D341Med (cell line): ENCODE results near the gene SDF4.
"Not testable (repeated sequence)": the region's sequence is repeated elsewhere in the genome, so short reads cannot be mapped to it uniquely, and the experiment has no call there.

Experiments
- DNase-seq: peaks from one replicate; pipeline ENCODE4 v3.0.0; 2012; ENCODE audit warnings: low spot score

The SDF4 gene

DNA sequence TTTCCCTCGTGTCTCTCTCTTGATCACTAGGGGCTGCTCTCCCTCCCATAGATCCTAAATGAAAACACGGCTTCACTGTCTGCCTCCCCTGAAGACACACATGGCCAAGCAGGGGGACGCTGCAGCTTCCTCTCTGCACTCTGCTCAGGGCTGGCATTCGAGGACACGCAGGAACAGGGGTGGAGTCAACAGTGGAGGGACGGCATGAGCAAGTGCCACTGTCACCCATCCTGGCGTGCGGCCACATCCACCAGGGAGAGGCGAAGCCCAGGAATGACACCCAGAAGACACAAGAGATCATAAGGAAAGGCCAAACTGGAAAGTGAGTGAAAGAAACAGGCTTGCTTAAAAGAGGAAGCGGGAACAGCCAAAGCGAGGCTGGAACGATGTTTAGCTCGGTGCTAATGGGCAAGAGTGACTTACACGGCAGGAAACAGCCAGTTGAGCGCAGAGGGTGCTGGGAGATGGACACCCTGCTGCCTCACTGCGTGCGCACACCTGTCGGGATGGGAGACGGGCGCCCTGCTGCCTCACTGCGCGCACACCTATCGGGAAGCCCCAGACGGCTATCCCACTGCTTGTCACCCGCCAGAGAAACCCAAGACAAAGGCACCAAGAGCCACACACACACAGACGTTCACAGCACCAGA, 28.3 kb upstream of the SDF4 start:
- no peak for DNase-seq

- DNase-seq = no peak
These were observed 27.7 kb upstream of the SDF4 start for GRCh38 chr1:1259540-1259939.

- DNase-seq = no peak
These were observed 27.3 kb upstream of the SDF4 start for GRCh38 chr1:1259119-1259488.

DNA sequence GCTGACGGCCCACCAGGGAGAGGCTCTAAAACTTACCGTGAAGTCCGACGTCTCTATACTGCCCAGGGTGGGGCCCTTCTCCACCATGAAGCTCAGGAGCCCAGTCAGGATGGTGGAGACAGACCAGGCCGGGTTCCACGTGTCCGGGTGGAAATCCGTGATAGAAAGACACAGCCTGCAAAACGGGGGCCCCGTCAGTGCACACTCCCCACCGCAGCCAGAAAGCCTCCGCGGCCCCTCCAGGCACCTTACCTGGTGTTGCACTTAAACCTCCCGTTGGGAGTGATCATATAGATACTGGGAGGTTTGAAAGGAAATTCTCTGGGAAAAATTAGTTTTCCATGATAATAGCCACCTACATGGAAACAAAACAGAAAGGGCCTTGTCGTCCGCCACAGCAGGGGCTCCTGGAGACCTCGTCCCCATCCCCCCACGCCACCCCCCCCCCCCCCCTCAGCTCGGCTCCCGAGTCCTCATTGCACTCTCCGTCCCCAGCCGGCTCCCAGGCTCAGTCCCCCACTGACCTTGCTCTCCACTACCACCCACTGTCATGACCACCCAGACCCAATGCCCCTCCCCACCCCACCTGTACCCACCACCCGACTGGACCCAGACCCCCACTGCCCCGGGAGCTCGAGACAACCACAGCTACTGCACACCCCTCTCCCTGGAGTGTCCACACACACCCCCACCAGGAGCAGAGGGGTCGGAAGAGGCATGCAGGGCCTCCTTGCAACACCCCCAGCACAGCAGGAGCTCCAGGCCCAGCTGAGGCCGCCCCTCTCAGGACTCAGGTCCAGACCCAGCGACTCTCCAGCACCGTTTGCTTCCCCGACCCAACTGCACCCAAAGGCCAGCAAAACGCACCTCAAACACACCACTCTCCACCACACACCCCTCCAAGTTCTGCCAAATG, 25.4 kb upstream of the SDF4 start:
- no peak for DNase-seq

DNA sequence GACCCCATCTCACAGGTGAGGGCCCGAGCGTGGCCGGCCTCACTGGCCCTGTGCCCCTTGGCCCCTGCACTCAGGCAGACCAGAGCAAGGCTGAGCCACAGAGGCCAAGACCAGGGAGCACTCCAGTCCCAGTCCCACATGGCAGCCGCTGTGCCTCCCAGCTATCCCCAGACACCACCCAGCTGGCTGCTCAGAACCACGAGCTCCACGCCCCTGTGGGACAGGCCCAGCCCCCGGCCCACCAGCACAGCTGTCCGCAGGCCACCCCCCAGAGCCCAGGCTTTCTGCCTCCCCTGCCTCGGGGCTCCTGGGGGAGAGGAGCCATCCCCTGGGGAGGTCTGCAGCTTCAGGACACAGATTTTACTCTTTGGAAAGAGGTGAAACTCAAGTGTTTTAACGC, 23.8 kb upstream of the SDF4 start:
- no peak for DNase-seq

- no peak for DNase-seq
These were observed 23.3 kb upstream of the SDF4 start for GRCh38 chr1:1255078-1255477.

DNA sequence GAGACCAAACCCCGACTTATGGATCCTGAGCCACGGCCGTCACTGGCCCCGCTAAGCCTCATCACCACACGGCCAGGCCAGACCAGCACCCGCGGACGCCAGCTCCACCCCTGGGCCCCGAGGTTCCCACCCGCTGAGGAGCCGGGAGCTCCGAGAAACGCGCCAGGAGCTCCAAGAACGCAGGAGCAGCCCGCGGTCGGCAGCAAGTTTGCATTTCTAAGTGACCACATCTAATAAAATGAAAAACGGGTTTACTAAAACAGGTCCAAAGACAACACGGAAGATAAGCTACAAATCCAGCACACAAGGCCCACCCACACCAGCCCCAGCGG, 22.8 kb upstream of the SDF4 start:
- DNase-seq = no peak

DNA sequence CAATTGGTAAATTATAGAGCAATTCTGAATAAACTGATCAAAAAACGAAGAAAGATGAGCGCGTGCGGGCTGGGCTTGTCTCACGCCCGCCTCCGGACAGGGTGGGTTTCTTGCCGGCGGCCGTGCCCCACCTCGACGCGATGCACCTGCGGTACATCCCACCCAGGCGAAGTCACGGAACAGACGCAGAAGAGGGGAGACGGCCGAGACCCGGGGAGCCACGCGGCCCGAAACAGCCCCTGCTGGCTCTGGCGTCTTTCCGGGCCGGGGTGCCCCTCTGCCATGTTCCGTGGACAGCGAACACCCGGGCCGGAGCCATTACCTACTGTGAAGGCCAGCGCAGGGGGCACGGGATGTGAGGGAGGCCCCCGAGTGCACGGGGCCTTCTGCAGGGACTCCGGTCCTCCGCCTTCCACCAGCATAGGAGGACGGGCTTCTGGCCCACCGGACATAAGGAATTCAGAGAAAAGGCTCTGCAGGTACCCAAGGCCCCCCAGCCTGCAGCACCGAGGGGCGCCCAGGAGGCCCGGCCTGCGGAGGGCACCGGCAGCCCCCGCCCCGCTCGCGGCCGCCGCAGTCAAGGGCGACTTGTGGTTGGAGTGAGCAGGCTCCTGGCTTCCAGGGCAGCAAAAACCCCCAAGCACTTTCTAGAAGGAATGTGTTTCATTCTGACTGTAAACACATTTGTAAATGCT, 22.3 kb upstream of the SDF4 start:
- no peak for DNase-seq

GRCh38 chr1:1253314-1253713, 21.5 kb upstream of the SDF4 start:
- no peak for DNase-seq

DNA sequence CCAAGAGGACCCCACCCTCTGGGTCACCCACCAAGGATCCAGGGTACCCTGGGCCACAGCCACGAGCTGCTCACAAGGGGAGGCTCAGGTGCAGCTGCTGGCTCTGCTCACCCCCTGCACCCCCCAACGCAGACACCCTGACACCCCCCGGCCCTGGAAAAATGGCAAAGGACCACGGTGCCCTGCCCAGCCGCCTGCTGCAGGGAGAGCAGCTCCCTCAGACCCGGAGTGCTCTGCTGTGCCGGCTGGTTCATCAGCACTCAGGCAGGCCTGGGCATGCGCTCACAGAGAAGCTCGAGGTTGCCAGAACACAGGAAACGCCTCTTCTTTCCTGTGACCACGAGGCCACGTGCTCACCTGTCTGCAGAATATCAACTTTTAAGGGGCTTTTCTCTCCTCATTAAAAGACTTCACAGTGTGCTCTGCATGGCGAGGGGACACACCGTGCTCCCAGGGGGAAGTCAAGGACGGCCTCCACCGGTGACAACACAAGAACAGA, 19.0 kb upstream of the SDF4 start:
- no peak for DNase-seq

DNA sequence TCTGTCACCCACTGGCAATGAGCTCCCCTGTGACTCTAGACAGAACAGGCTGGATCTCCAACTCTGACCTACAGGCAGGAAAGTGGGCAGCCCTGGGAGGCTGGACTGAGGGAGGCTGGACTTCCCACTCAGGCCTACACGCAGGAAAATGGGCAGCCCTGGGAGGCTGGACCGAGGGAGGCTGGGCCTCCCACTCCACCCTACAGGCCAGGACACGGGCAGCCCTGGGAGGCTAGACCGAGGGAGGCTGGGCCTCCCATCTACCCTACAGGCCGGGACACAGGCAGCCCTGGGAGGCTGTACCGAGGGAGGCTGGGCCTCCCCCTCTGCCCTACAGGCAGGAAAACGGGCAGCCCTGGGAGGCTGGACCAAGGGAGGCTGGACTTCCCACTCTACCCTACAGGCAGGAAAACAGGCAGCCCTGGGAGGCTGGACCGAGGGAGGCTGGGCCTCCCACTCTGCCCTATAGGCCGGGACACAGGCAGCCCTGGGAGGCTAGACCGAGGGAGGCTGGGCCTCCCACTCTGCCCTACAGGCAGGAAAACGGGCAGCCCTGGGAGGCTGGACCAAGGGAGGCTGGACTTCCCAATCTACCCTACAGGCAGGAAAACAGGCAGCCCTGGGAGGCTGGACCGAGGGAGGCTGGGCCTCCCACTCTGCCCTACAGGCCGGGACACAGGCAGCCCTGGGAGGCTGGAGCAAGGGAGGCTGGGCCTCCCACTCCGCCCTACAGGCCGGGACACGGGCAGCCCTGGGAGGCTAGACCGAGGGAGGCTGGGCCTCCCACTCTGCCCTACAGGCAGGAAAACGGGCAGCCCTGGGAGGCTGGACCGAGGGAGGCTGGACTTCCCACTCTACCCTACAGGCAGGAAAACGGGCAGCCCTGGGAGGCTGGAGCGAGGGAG, 16.5 kb upstream of the SDF4 start:
- not testable (repeated sequence) for DNase-seq

DNA sequence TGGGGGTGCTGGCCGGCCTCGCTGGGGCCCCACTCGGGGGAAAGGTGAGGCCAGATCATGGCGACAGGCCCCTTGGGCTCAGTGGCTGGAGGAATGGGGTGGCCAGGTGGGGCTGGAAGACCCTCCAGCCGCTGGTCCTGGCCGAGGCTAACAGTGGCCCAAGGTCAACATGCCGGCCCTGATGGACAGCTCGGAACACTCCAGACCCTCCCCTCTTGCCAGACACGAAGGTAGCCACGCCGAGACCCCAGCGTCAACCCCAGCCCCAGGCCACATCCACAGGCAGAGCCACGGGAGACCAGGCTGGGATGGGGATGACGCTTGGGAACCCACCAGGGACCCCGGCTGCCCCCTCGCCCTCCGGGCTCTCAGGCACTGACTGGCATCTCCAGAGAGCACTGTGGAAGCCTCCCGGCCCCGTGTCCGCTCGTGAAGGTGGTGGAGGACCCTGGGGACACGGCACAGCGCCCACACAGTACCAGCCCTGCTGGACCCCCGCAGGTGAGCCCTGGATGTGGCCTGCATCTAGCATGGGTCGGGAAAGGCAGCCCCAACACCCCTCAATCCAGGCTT, 15.6 kb upstream of the SDF4 start:
- no peak for DNase-seq

DNA sequence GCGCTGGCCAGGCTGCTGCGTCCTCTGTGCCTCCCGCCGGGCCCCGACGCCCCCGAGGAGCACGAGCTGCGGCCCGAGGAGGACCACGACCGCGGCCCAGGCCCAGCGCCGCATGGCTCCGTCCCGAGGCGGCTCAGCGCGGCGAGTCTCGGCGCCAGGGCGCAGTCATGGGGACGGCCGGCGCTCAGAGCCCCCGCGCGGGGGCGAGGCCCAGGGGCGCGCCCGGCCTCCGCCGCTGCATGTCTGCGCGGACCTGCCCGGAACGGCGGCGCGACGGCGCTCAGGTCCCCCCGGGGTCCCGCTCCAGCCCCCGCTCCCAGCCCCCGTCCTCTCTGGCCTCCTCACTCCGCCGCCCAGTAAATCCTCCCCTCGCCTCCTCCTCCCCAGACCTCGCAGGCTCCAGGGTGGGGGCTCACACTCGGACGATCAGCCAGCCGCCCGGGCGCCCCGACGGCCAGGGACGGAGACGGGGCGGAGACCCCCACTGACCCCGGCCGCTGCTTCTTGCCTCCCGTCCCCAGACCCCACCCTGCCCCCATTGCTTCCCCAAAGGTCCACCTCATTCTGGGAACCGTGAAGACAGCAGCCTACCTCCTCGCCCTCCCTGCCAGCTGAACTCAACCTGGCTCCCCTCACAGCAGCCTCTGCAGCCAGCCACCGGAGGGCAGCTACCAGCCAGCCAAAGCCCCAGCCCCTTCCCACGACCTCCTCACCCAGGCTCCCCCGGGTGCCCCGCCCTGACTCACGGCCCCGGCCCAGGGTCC, 15.0 kb upstream of the SDF4 start, which contains the start of gene C1QTNF12:
TSS of gene C1QTNF12 (minus strand) at position 146 of the 764 bp plus-strand sequence. CDS start at position 114, 32 bp downstream.
- DNase-seq = no peak

DNA sequence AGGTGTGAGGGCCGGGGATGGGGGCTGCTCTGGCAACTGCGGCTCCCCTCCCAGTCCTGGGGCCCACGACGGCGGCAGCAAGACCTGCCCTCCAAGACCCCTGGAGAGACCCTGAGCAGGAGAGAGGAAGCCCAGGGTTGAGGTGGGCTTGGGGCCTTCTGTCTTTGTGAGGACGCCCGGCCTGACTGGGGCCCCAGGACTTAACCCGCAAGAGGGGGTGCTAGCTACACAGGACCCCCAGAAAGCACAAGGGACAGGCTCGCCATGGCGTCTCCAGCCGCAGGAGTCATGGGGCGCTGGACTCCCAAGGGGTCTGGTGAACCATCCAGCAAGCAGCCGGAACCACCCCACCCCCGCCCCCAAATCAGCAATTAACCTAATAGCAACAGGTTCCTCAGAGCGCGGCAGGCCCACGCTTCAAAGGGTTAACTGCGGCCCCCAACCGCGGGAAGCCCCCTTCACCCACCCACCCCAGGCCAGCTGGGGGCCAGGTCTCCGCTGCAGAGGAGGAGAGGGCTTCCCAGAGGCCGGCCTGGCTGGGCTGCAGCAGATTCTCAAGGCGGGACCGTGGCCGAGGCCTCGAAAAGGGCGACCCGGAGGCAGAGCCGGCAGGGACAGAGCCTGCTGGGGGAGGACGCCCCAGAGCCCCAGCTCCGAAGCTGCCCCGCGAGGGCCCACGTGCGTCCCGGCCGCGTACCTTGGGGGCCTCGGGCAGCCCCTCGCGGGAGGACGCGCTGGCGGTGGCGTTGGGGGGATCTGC, 14.2 kb upstream of the SDF4 start:
- DNase-seq = no peak

DNA sequence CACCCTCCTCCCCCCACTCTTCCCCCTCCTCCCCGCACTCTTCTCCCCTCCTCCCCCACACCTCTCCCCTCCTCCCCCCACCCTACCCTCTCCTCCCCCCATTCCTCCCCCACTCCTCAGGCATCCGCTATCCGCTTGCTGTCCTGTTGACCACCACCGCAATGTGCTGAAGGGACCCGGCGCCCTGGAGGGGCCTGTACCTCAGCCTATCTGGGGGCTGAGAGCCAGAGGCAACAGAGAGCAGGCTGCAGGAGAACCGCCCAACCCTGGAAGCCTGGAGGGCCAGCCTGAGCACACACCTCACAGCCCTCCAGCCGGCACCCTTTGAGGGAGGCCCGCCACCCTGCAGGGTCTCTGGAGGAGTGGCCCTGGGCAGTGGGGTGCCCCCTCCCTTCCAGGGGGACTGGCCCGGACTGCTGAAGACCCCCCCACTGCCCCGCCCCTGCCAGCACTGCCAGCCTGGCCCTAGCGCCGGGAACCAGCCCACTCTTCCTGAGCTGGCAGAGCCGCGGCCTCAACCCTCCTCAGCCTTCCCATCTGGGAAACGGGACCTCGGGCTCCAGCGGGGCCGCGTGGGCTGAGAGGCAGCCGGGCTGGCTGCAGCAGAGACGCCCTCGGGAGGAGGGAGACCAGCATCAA, 13.5 kb upstream of the SDF4 start:
- DNase-seq = no peak

DNA sequence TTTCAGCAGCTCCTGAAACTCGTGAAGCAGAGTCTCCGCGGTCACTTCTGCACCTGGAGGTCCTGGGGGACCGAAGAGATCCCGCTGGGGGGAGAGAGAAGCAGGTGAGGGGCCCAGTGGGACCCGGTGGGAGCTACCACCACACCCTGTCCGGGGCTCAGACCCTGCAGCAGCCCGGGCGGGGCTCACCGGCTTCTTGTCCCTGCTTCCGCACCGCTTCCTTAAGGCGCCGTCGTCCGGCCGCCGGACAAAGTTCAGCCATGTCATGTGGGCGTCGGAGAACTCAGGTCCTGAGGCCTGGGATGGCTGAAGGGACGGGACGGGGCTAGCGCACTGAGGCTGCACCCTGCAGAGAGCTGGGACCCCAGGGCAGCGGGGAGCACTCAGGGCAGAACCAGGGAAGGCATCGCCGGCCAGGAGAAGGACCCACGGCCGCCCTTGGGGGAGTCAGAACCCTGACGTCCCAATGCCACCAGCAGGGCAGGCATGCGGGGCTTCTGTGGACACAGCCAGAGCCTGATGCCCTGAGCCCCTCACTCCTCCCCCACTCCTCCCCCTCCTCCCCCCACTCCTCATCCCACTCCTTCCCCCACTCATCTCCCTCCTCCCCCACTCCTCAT, 12.5 kb upstream of the SDF4 start:
- no peak for DNase-seq

DNA sequence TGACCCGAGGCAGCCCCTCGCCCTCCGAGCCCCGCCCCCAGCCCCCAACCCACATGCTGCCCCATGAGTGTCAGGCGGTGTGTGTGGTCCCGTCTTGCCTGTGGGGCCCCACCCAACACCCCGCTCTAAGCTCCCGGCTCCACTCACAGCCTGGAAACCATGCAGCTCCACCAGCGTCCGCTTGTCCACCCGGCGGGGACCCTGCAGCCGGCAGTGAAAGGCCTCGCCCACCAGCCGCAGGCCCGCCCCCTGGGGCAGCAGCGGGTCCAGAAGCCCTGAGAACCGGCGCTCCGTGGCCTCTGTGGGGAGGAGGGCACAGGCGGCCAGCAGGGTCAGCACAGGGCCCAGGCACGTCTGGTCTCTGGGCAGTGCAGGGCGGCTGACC, 12.0 kb upstream of the SDF4 start:
- no peak for DNase-seq

GRCh38 chr1:1243266-1243660, 11.5 kb upstream of the SDF4 start:
- DNase-seq = no peak
